GM23338 (cell line): Measurements from ENCODE around the gene IL1A. TPM values are rescaled to one million over a fixed set of nuclear protein-coding genes. Genes with fewer than 3 reads are reported as not detected.

Source experiments
- ATAC-seq: fragments of 200-7000 bp; cut with Tn5 transposase; 3 replicates; pipeline ENCODE4 v1.9.1; 2020
- DNase-seq: peaks from one replicate; pipeline ENCODE4 v3.0.0-alpha.2; 2015; ENCODE audit warnings: low spot score
- H2AFZ ChIP-seq: fragments of 200-600 bp; sonication (generic); 2 replicates; pipeline ENCODE4 v1.8.0; 2016; ENCODE audit warnings: antibody characterized with exemption, mild to moderate bottlenecking, moderate library complexity
- H3F3A ChIP-seq: fragments of 200-600 bp; sonication (generic); replicated peaks from 2 replicates; pipeline ENCODE4 v1.8.0; 2017; ENCODE audit warnings: antibody characterized with exemption, mixed run types, low read depth
- H3K27ac ChIP-seq: fragments of 200-600 bp; sonication (generic); 2 replicates; pipeline ENCODE4 v1.6.1; 2016; ENCODE audit warnings: low read depth
- H3K27me3 ChIP-seq: fragments of 200-600 bp; sonication (generic); 2 replicates; pipeline ENCODE4 v1.8.0; 2016; ENCODE audit warnings: mild to moderate bottlenecking, mixed run types, moderate library complexity; ENCODE audit not compliant: insufficient read depth
- H3K36me3 ChIP-seq: fragments of 200-600 bp; sonication (generic); 2 replicates; pipeline ENCODE4 v1.8.0; 2016; ENCODE audit warnings: mild to moderate bottlenecking; ENCODE audit not compliant: insufficient read depth
- H3K4me1 ChIP-seq: fragments of 200-600 bp; sonication (generic); 2 replicates; pipeline ENCODE4 v1.8.0; 2016; ENCODE audit warnings: mild to moderate bottlenecking, moderate library complexity; ENCODE audit not compliant: insufficient read depth
- H3K4me2 ChIP-seq: fragments of 200-600 bp; sonication (generic); 2 replicates; pipeline ENCODE4 v1.7.1; 2017; ENCODE audit warnings: mixed run types
- H3K4me3 ChIP-seq: fragments of 200-600 bp; sonication (generic); 2 replicates; pipeline ENCODE4 v1.6.1; 2016; ENCODE audit warnings: mixed run types
- H3K79me2 ChIP-seq: fragments of 200-600 bp; sonication (generic); replicated peaks from 2 replicates; pipeline ENCODE4 v1.8.0; 2017; ENCODE audit warnings: mild to moderate bottlenecking; ENCODE audit not compliant: insufficient read depth
- H3K9me2 ChIP-seq: fragments of 200-600 bp; sonication (generic); 2 replicates; pipeline ENCODE4 v1.8.0; 2017; ENCODE audit not compliant: insufficient read depth
- H4K20me1 ChIP-seq: fragments of 200-600 bp; sonication (generic); replicated peaks from 2 replicates; pipeline ENCODE4 v1.8.0; 2017; ENCODE audit warnings: mild to moderate bottlenecking; ENCODE audit not compliant: insufficient read depth
- H3K27ac Mint-ChIP-seq: 2 replicates; pipeline ENCODE4 v1.8.0; 2020; ENCODE audit warnings: inconsistent platforms, mild to moderate bottlenecking, moderate library complexity, mixed read lengths
- H3K27me3 Mint-ChIP-seq: 3 replicates; pipeline ENCODE4 v1.8.0; 2022; ENCODE audit warnings: low read depth, mild to moderate bottlenecking, moderate library complexity, mixed read lengths, inconsistent platforms; ENCODE audit not compliant: insufficient read depth, poor library complexity
- H3K36me3 Mint-ChIP-seq: 3 replicates; pipeline ENCODE4 v1.8.0; 2021; ENCODE audit warnings: low read depth, mild to moderate bottlenecking, inconsistent platforms, moderate library complexity, mixed read lengths
- H3K4me1 Mint-ChIP-seq: 3 replicates; pipeline ENCODE4 v1.8.0; 2020; ENCODE audit warnings: mild to moderate bottlenecking, inconsistent platforms, mixed read lengths
- H3K4me3 Mint-ChIP-seq: 3 replicates; pipeline ENCODE4 v1.8.0; 2021; ENCODE audit warnings: moderate library complexity, mild to moderate bottlenecking, inconsistent platforms, mixed read lengths
- H3K9me3 Mint-ChIP-seq: 3 replicates; pipeline ENCODE4 v1.8.0; 2020; ENCODE audit warnings: moderate library complexity, mild to moderate bottlenecking, inconsistent platforms, mixed read lengths
- CREB1 ChIP-seq: fragments of 250-450 bp; sonication (Bioruptor Pico); IDR thresholded peaks from 2 replicates; pipeline ENCODE4 v1.5.0; 2020; ENCODE audit warnings: low read depth, mild to moderate bottlenecking, moderate library complexity
- CTCF ChIP-seq, 2 experiments: fragments of 200-600 bp in 1 of 2; sonication (generic) in 1 of 2; conservative IDR thresholded peaks; 2 replicates each; pipeline versions ENCODE4 v1.5.1 to v1.6.1; 2016 to 2017; ENCODE audit warnings: antibody characterized with exemption in 2 of 2, low read depth in 2 of 2, mild to moderate bottlenecking in 2 of 2, moderate library complexity in 1 of 2
- ETS1 ChIP-seq: IDR thresholded peaks from 2 replicates; pipeline ENCODE4 v1.6.1; 2016; ENCODE audit warnings: antibody characterized with exemption
- EZH2 ChIP-seq: fragments of 200-600 bp; sonication (generic); IDR thresholded peaks from one replicate; pipeline ENCODE4 v1.8.0; 2017; ENCODE audit warnings: antibody characterized with exemption, mild to moderate bottlenecking, low read depth; ENCODE audit not compliant: unreplicated experiment
- EZH2phosphoT487 ChIP-seq: fragments of 200-600 bp; sonication (generic); IDR thresholded peaks from one replicate; pipeline ENCODE4 v1.8.1; 2018; ENCODE audit warnings: antibody characterized with exemption; ENCODE audit not compliant: unreplicated experiment
- POLR2AphosphoS5 ChIP-seq: IDR thresholded peaks from 2 replicates; pipeline ENCODE4 v1.6.1; 2016; ENCODE audit warnings: antibody characterized with exemption, low read depth
- REST ChIP-seq: IDR thresholded peaks from one replicate; pipeline ENCODE4 v1.6.1; 2018; ENCODE audit warnings: antibody characterized with exemption; ENCODE audit not compliant: unreplicated experiment
- STAT1 ChIP-seq: IDR thresholded peaks from one replicate; pipeline ENCODE4 v1.6.1; 2016; ENCODE audit warnings: antibody characterized with exemption; ENCODE audit not compliant: unreplicated experiment
- ZNF331 ChIP-seq: fragments of 250-450 bp; sonication (Bioruptor Pico); IDR thresholded peaks from 2 replicates; pipeline ENCODE4 v1.5.0; 2020; ENCODE audit warnings: low read depth, mild to moderate bottlenecking, moderate library complexity
- polyA plus RNA-seq: library from polyadenylated mRNA; unstranded; fragments of >200 nt; fragmentation: Nextera tagmentation; extraction: Ambion mirVana; gene quantifications from 2 replicates; pipeline ENCODE4 v1.2.1, GENCODE V29; 2016
- total RNA-seq: library from RNA; depleted of rRNA; stranded (reverse); fragments of >200 nt; shearing (Covaris generic); gene quantifications from 2 replicates; pipeline ENCODE4 v1.2.3, GENCODE V29; 2014

IL1A gene
- total and polyA plus RNA-seq, 2 experiments from 2014 or later, result 0.65 to 0.73 TPM

GRCh38 chr2:112760149-112760548, 24.1 kb downstream of the IL1A start (continued):
- TF ChIP-seq EZH2 (no peak), CTCF (conservative IDR thresholded peaks at IDR 0.05; ENCODE audit: low read depth in 2 of 2) (no peak), REST (no peak), ETS1 (no peak), CREB1 (CRISPR knock-in tag) (no peak), ZNF331 (CRISPR knock-in tag) (no peak), EZH2phosphoT487 (no peak), STAT1 (no peak), POLR2AphosphoS5 (no peak)

- H4K20me1 ChIP-seq, result peaks cover 6% of the 10 kb centered on the region
- H3K4me1 ChIP-seq, result peaks cover 5% of the 10 kb centered on the region; the same call in 1 of the 2 replicates
- peaks cover 40% of the 10 kb centered on the region for H3K36me3 Mint-ChIP-seq
- DNase-seq, result no peak
- H3K4me3 ChIP-seq, result no peak overlapping the region
- H2AFZ ChIP-seq, result no peak overlapping the region
- H3K9me2 ChIP-seq, result no peaks in the 10 kb centered on the region
- H3K36me3 ChIP-seq, result peaks cover 27% of the 10 kb centered on the region
- no peak overlapping the region for H3K4me3 Mint-ChIP-seq
- ATAC-seq, result no peak
- H3K79me2 ChIP-seq, result peaks cover 10% of the 10 kb centered on the region
- no peaks in the 10 kb centered on the region for H3K27me3 ChIP-seq
- no peak overlapping the region for H3K4me2 ChIP-seq
- H3K9me3 Mint-ChIP-seq, result no peaks in the 10 kb centered on the region
- H3F3A ChIP-seq, result no peaks in the 10 kb centered on the region; the same call in 1 of the 2 replicates
- H3K27me3 Mint-ChIP-seq, result no peaks in the 10 kb centered on the region
- no peak overlapping the region for H3K27ac ChIP-seq
- H3K27ac Mint-ChIP-seq, result no peak overlapping the region
- H3K4me1 Mint-ChIP-seq, result peaks cover 5% of the 10 kb centered on the region
- TF ChIP-seq ETS1, result no peak
- no peak for TF ChIP-seq CTCF (conservative IDR thresholded peaks at IDR 0.05; ENCODE audit: low read depth in 2 of 2)
- no peak for TF ChIP-seq ZNF331 (CRISPR knock-in tag)
Measured at GRCh38 chr2:112758711-112759110, 25.6 kb downstream of the IL1A start.
